ENCODE results near the gene DPY30. TPM values are rescaled to one million over a fixed set of nuclear protein-coding genes. Genes with fewer than 3 reads are reported as not detected.
"Not testable (repeated sequence)": the region's sequence is repeated elsewhere in the genome, so short reads cannot be mapped to it uniquely, and the experiment has no call there.

DPY30 gene
- total and polyA plus RNA-seq, 2 of the 4 experiments (the other 2 are of a cell fraction), result 65.2 to 85.2 TPM

GRCh38 chr2:32010670-32011484 is 28.7 kb downstream of the DPY30 start, which contains the start of gene MEMO1 (continued):
- no peak for TF ChIP-seq MAFK (IDR thresholded peaks at IDR 0.05; ENCODE audit: low read depth, low read length)
- TF ChIP-seq CEBPB (IDR thresholded peaks at IDR 0.05; ENCODE audit: low read depth, low read length), result no peak
- no peak for TF ChIP-seq RCOR1 (IDR thresholded peaks at IDR 0.05; ENCODE audit: insufficient replicate concordance, low read length)

- Histone ChIP-seq H3K27ac (ENCODE audit: insufficient read depth, low read length) (peak overlapping the region; percentile 57), H2BK5ac (ENCODE audit: low read depth, low read length, poor library complexity, severe bottlenecking) (peak overlapping the region; percentile 59), H3K79me1 (ENCODE audit: low read depth in 1 of 2, low read length in 2 of 2) (peaks cover 9 to 24% of the 10 kb centered on the region in 2 experiments; a peak in 3 of 4 replicates), H4K20me1 (ENCODE audit: insufficient read depth, low read length) (peaks cover 35% of the 10 kb centered on the region), H3K4me3 (ENCODE audit: insufficient read depth, low read depth, low read length) (peak overlapping the region; percentile 99)
- H2BK120ac ChIP-seq (ENCODE audit: low read depth, low read length); H3K4ac ChIP-seq (ENCODE audit: low read depth, low read length); H3K14ac ChIP-seq (replicated peaks; ENCODE audit: low read depth, low read length); H3K36me3 ChIP-seq (ENCODE audit: control insufficient read depth, insufficient read depth, low read length); H3K18ac ChIP-seq (ENCODE audit: low read depth, low read length); H3K4me1 ChIP-seq (ENCODE audit: control insufficient read depth, insufficient read depth, low read length); H3K23ac ChIP-seq (ENCODE audit: low read depth, low read length); H3K9me1 ChIP-seq (ENCODE audit: insufficient read depth, low read length); H2BK15ac ChIP-seq (ENCODE audit: low read depth, low read length); H3K4me2 ChIP-seq (ENCODE audit: low read depth, low read length); H3K27me3 ChIP-seq (ENCODE audit: control insufficient read depth, insufficient read depth, low read length); H2AK9ac ChIP-seq (replicated peaks; ENCODE audit: low read depth, low read length, poor library complexity); H2AK5ac ChIP-seq (ENCODE audit: low read depth, low read length); H2BK20ac ChIP-seq (ENCODE audit: low read depth, low read length); H2AFZ ChIP-seq (replicated peaks; ENCODE audit: low read length, poor library complexity); CTCF ChIA-PET; H4K8ac ChIP-seq (ENCODE audit: low read depth in 2 of 2, low read length in 2 of 2); H3K9ac ChIP-seq (ENCODE audit: low read depth, low read length); in situ Hi-C loops (cut with MboI; ENCODE audit: low sequenced_read_pairs); dilution Hi-C loops (cut with HindIII; ENCODE audit: low sequenced_read_pairs, unreplicated experiment); H3K56ac ChIP-seq (ENCODE audit: extremely low read depth, insufficient read depth, low read length); BruUV-seq (replicated peaks); H3K9me3 ChIP-seq (ENCODE audit: control insufficient read depth, insufficient read depth, low read length); POLR2A ChIA-PET (ENCODE audit: unreplicated experiment); H4K91ac ChIP-seq (ENCODE audit: insufficient read depth, low read depth, low read length); H4K5ac ChIP-seq (ENCODE audit: low read depth, low read length): not testable (repeated sequence)
- intact Hi-C loops (cut with micrococcal nuclease), result loop anchor here (1.0 kb wide), 1 partner anchor 53 kb away; the partner anchor contains the start of gene SPAST
- no CpG with 5 or more reads among the region's 43 CpGs for WGBS, 2 experiments (ENCODE audit: extremely low coverage in 2 of 2, insufficient read length in 1 of 2)
- DNase-seq, result peak; percentile 37
- peak; percentile 82 for ATAC-seq (ENCODE audit: low read depth)
Measured at GRCh38 chr2:32010280-32010669, 29.3 kb downstream of the DPY30 start.
